Measurements from ENCODE around the gene CCDC85A. TPM values are rescaled to one million over a fixed set of nuclear protein-coding genes. Genes with fewer than 3 reads are reported as not detected.
"Not testable (repeated sequence)": the region's sequence is repeated elsewhere in the genome, so short reads cannot be mapped to it uniquely, and the experiment has no call there.

Gene CCDC85A
- total RNA-seq: not detected in 2 replicates

GRCh38 chr2:56183643-56184499 is at the start of gene CCDC85A:
TSS of gene CCDC85A (plus strand) at chr2:56183990. CDS start at chr2:56184625, 635 bp downstream.
- Mint-ChIP-seq H3K36me3 (ENCODE audit: low read depth) (no peaks in the 10 kb centered on the region), H3K27me3 (ENCODE audit: low read depth) (peaks cover 53% of the 10 kb centered on the region), H3K4me3 (ENCODE audit: low read depth) (no peak within 1 kb of the TSS), H3K27ac (no peak within 1 kb of the TSS), H3K4me1 (ENCODE audit: low read depth) (no peaks in the 10 kb centered on the region), H3K9me3 (no peaks in the 10 kb centered on the region)
- intact Hi-C loops (cut with micrococcal nuclease): loop anchor here (2.0 to 10.0 kb wide), 2 partner anchors 561 to 1333 kb away; no protein-coding TSS in a partner anchor
- peak; percentile 55 for DNase-seq (ENCODE audit: low spot score)

GRCh38 chr2:56134861-56135260 is 48.9 kb upstream of the CCDC85A start:
- H3K27me3 Mint-ChIP-seq (ENCODE audit: low read depth): no peaks in the 10 kb centered on the region
- DNase-seq (ENCODE audit: low spot score): no peak
- H3K36me3 Mint-ChIP-seq (ENCODE audit: low read depth): no peaks in the 10 kb centered on the region
- H3K4me1 Mint-ChIP-seq (ENCODE audit: low read depth): no peaks in the 10 kb centered on the region
- no peak overlapping the region for H3K27ac Mint-ChIP-seq
- H3K4me3 Mint-ChIP-seq (ENCODE audit: low read depth): no peak overlapping the region
- H3K9me3 Mint-ChIP-seq: no peaks in the 10 kb centered on the region
- intact Hi-C loops (cut with micrococcal nuclease): no loop called here

GRCh38 chr2:56142497-56143061 is 41.2 kb upstream of the CCDC85A start:
- H3K27ac Mint-ChIP-seq; H3K4me3 Mint-ChIP-seq (ENCODE audit: low read depth); DNase-seq (ENCODE audit: low spot score); H3K27me3 Mint-ChIP-seq (ENCODE audit: low read depth); H3K9me3 Mint-ChIP-seq; intact Hi-C loops (cut with micrococcal nuclease); H3K4me1 Mint-ChIP-seq (ENCODE audit: low read depth); H3K36me3 Mint-ChIP-seq (ENCODE audit: low read depth): not testable (repeated sequence)

- Mint-ChIP-seq H3K36me3 (ENCODE audit: low read depth) (no peaks in the 10 kb centered on the region), H3K27me3 (ENCODE audit: low read depth) (no peaks in the 10 kb centered on the region), H3K4me1 (ENCODE audit: low read depth) (no peaks in the 10 kb centered on the region), H3K9me3 (no peaks in the 10 kb centered on the region), H3K27ac (no peak overlapping the region), H3K4me3 (ENCODE audit: low read depth) (no peak overlapping the region)
- no peak for DNase-seq (ENCODE audit: low spot score)
- intact Hi-C loops (cut with micrococcal nuclease): no loop called here
These were observed 35.9 kb upstream of the CCDC85A start for GRCh38 chr2:56147907-56148306.

GRCh38 chr2:56148825-56149224 is 35.0 kb upstream of the CCDC85A start:
- no peaks in the 10 kb centered on the region for H3K9me3 Mint-ChIP-seq
- no peak overlapping the region for H3K4me3 Mint-ChIP-seq (ENCODE audit: low read depth)
- intact Hi-C loops (cut with micrococcal nuclease): no loop called here

GRCh38 chr2:56151841-56152240 is 31.9 kb upstream of the CCDC85A start:
- no peak overlapping the region for H3K27ac Mint-ChIP-seq
- no peaks in the 10 kb centered on the region for H3K27me3 Mint-ChIP-seq (ENCODE audit: low read depth)
- no peaks in the 10 kb centered on the region for H3K36me3 Mint-ChIP-seq (ENCODE audit: low read depth)
- no peaks in the 10 kb centered on the region for H3K4me1 Mint-ChIP-seq (ENCODE audit: low read depth)
- H3K4me3 Mint-ChIP-seq (ENCODE audit: low read depth): no peak overlapping the region
- no peak for DNase-seq (ENCODE audit: low spot score)
- intact Hi-C loops (cut with micrococcal nuclease): no loop called here
- H3K9me3 Mint-ChIP-seq: no peaks in the 10 kb centered on the region

More at GRCh38 chr2:56148825-56149224, 35.0 kb upstream of the CCDC85A start:
- DNase-seq (ENCODE audit: low spot score): no peak
- no peaks in the 10 kb centered on the region for H3K27me3 Mint-ChIP-seq (ENCODE audit: low read depth)
- H3K27ac Mint-ChIP-seq: no peak overlapping the region
- H3K4me1 Mint-ChIP-seq (ENCODE audit: low read depth): no peaks in the 10 kb centered on the region
- H3K36me3 Mint-ChIP-seq (ENCODE audit: low read depth): no peaks in the 10 kb centered on the region

- Mint-ChIP-seq H3K9me3 (no peaks in the 10 kb centered on the region), H3K4me1 (ENCODE audit: low read depth) (no peaks in the 10 kb centered on the region), H3K4me3 (ENCODE audit: low read depth) (no peak overlapping the region), H3K36me3 (ENCODE audit: low read depth) (no peaks in the 10 kb centered on the region), H3K27me3 (ENCODE audit: low read depth) (no peaks in the 10 kb centered on the region), H3K27ac (no peak overlapping the region)
- intact Hi-C loops (cut with micrococcal nuclease): no loop called here
- no peak for DNase-seq (ENCODE audit: low spot score)
These were observed 28.6 kb upstream of the CCDC85A start for GRCh38 chr2:56155188-56155587.

- H3K27me3 Mint-ChIP-seq (ENCODE audit: low read depth); H3K36me3 Mint-ChIP-seq (ENCODE audit: low read depth); H3K4me3 Mint-ChIP-seq (ENCODE audit: low read depth); H3K27ac Mint-ChIP-seq; intact Hi-C loops (cut with micrococcal nuclease); H3K4me1 Mint-ChIP-seq (ENCODE audit: low read depth); DNase-seq (ENCODE audit: low spot score); H3K9me3 Mint-ChIP-seq: not testable (repeated sequence)
These were observed 23.9 kb upstream of the CCDC85A start for GRCh38 chr2:56159875-56160274.

- Mint-ChIP-seq H3K4me1 (ENCODE audit: low read depth) (no peaks in the 10 kb centered on the region), H3K27ac (no peak overlapping the region), H3K9me3 (no peaks in the 10 kb centered on the region), H3K36me3 (ENCODE audit: low read depth) (no peaks in the 10 kb centered on the region), H3K27me3 (ENCODE audit: low read depth) (no peaks in the 10 kb centered on the region), H3K4me3 (ENCODE audit: low read depth) (no peak overlapping the region)
- no peak for DNase-seq (ENCODE audit: low spot score)
- intact Hi-C loops (cut with micrococcal nuclease): no loop called here
These were observed 15.9 kb upstream of the CCDC85A start for GRCh38 chr2:56167616-56168562.

GRCh38 chr2:56169521-56169920 is 14.3 kb upstream of the CCDC85A start:
- intact Hi-C loops (cut with micrococcal nuclease): no loop called here
- H3K4me3 Mint-ChIP-seq (ENCODE audit: low read depth): no peak overlapping the region
- H3K27ac Mint-ChIP-seq: no peak overlapping the region
- DNase-seq (ENCODE audit: low spot score): no peak
- H3K4me1 Mint-ChIP-seq (ENCODE audit: low read depth): no peaks in the 10 kb centered on the region
- H3K27me3 Mint-ChIP-seq (ENCODE audit: low read depth): no peaks in the 10 kb centered on the region
- no peaks in the 10 kb centered on the region for H3K9me3 Mint-ChIP-seq
- no peaks in the 10 kb centered on the region for H3K36me3 Mint-ChIP-seq (ENCODE audit: low read depth)

- Mint-ChIP-seq H3K36me3 (ENCODE audit: low read depth) (no peaks in the 10 kb centered on the region), H3K4me1 (ENCODE audit: low read depth) (no peaks in the 10 kb centered on the region), H3K27ac (no peak overlapping the region), H3K4me3 (ENCODE audit: low read depth) (no peak overlapping the region), H3K27me3 (ENCODE audit: low read depth) (no peaks in the 10 kb centered on the region), H3K9me3 (no peaks in the 10 kb centered on the region)
- DNase-seq (ENCODE audit: low spot score): no peak
- intact Hi-C loops (cut with micrococcal nuclease): no loop called here
These were observed 13.3 kb upstream of the CCDC85A start for GRCh38 chr2:56170504-56170903.

GRCh38 chr2:56170988-56171387 is 12.8 kb upstream of the CCDC85A start:
- no peak overlapping the region for H3K27ac Mint-ChIP-seq
- H3K4me1 Mint-ChIP-seq (ENCODE audit: low read depth): no peaks in the 10 kb centered on the region
- DNase-seq (ENCODE audit: low spot score): no peak
- no peaks in the 10 kb centered on the region for H3K9me3 Mint-ChIP-seq
- H3K4me3 Mint-ChIP-seq (ENCODE audit: low read depth): no peak overlapping the region
- H3K27me3 Mint-ChIP-seq (ENCODE audit: low read depth): no peaks in the 10 kb centered on the region
- intact Hi-C loops (cut with micrococcal nuclease): no loop called here
- H3K36me3 Mint-ChIP-seq (ENCODE audit: low read depth): no peaks in the 10 kb centered on the region
